DOHH2 (cell line): Measurements from ENCODE around the gene HSPA4.
"Not testable (repeated sequence)": the region's sequence is repeated elsewhere in the genome, so short reads cannot be mapped to it uniquely, and the experiment has no call there.

Experiments
- H3F3A ChIP-seq: fragments of 200-600 bp; sonication (generic), shearing (Covaris generic); 2 replicates; pipeline ENCODE4 v1.6.0; 2016; ENCODE audit warnings: antibody characterized with exemption, mild to moderate bottlenecking; ENCODE audit not compliant: control insufficient read depth, insufficient read depth
- H3K27ac ChIP-seq: fragments of 200-600 bp; sonication (generic); 2 replicates; pipeline ENCODE4 v1.5.1; 2014; ENCODE audit warnings: low read depth, mild to moderate bottlenecking, low read length, moderate library complexity
- H3K27me3 ChIP-seq: fragments of 200-600 bp; sonication (generic); 2 replicates; pipeline ENCODE4 v1.6.1; 2014; ENCODE audit warnings: mild to moderate bottlenecking, low read length, mixed read lengths; ENCODE audit not compliant: control insufficient read depth
- H3K36me3 ChIP-seq: fragments of 200-600 bp; sonication (generic); 2 replicates; pipeline ENCODE4 v1.6.1; 2014; ENCODE audit warnings: mild to moderate bottlenecking, low read length, moderate library complexity, mixed read lengths; ENCODE audit not compliant: control insufficient read depth
- H3K4me1 ChIP-seq: fragments of 200-600 bp; sonication (generic); 2 replicates; pipeline ENCODE4 v1.6.1; 2014; ENCODE audit warnings: mild to moderate bottlenecking, low read length, mixed read lengths; ENCODE audit not compliant: control insufficient read depth
- H3K4me2 ChIP-seq: fragments of 200-600 bp; sonication (generic); 2 replicates; pipeline ENCODE4 v1.6.0; 2014; ENCODE audit warnings: mild to moderate bottlenecking, low read length, moderate library complexity
- H3K4me3 ChIP-seq: fragments of 200-600 bp; sonication (generic); 2 replicates; pipeline ENCODE4 v1.5.1; 2014; ENCODE audit warnings: mild to moderate bottlenecking, low read length, mixed read lengths
- H3K79me2 ChIP-seq: fragments of 200-600 bp; sonication (generic); 2 replicates; pipeline ENCODE4 v1.6.1; 2014; ENCODE audit warnings: mild to moderate bottlenecking, low read length, mixed read lengths; ENCODE audit not compliant: control insufficient read depth
- H3K9me2 ChIP-seq: fragments of 200-600 bp; sonication (generic); replicated peaks from 2 replicates; pipeline ENCODE4 v1.6.1; 2014; ENCODE audit warnings: mild to moderate bottlenecking, low read length, mixed read lengths; ENCODE audit not compliant: control insufficient read depth
- H3K9me3 ChIP-seq: fragments of 200-600 bp; sonication (generic); 2 replicates; pipeline ENCODE4 v1.6.1; 2014; ENCODE audit warnings: antibody characterized with exemption, low read length, mixed read lengths; ENCODE audit not compliant: control insufficient read depth, insufficient read depth
- H4K20me1 ChIP-seq: fragments of 200-600 bp; sonication (generic); 2 replicates; pipeline ENCODE4 v1.6.0; 2014; ENCODE audit warnings: low read depth, mild to moderate bottlenecking, antibody characterized with exemption, low read length, moderate library complexity; ENCODE audit not compliant: control insufficient read depth, insufficient read depth
- EZH2phosphoT487 ChIP-seq: fragments of 200-600 bp; sonication (generic); IDR thresholded peaks from 2 replicates; pipeline ENCODE4 v1.6.1; 2017; ENCODE audit warnings: borderline replicate concordance, mild to moderate bottlenecking, antibody characterized with exemption, low read length, moderate library complexity, mixed read lengths
- TF ChIP-seq, protein P1 (sequence below): fragments of 200-600 bp; sonication (generic); IDR thresholded peaks from one replicate; pipeline ENCODE4 v1.5.1; 2014; ENCODE audit warnings: antibody characterized with exemption, mild to moderate bottlenecking, low read depth, low read length; ENCODE audit not compliant: poor library complexity, severe bottlenecking

Gene HSPA4

DNA sequence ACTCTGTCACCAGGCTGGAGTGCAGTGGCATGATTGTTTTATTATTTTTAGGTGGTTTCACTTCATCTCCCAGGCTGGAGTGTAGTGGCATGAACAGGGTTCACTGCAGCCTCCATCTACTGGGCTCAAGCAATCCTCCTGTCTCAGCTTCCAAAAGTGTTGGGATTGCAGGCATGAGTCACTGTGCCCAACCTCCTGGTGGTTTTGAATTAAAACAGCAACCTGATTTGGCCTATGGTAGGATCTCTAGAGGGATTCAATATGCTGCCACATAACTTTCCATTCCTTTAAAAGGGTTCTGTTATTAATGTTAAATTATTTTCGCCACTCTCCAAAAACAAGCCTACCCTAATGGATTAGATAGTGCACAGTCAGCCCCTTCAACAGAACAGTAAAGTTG is 9.9 kb upstream of the HSPA4 start:
- H3K9me3 ChIP-seq: no peaks in the 10 kb centered on the region
- H3K27ac ChIP-seq: no peak overlapping the region
- H3K79me2 ChIP-seq: no peaks in the 10 kb centered on the region
- no peaks in the 10 kb centered on the region for H4K20me1 ChIP-seq
- H3K4me2 ChIP-seq: peak overlapping the region; percentile 5; the same call in 1 of the 2 replicates
- H3K36me3 ChIP-seq: no peaks in the 10 kb centered on the region
- H3K27me3 ChIP-seq: no peaks in the 10 kb centered on the region
- no peak overlapping the region for H3K4me3 ChIP-seq
- peaks cover 11% of the 10 kb centered on the region; the same call in 1 of the 2 replicates for H3F3A ChIP-seq
- peaks cover 58% of the 10 kb centered on the region for H3K4me1 ChIP-seq
- no peak for TF ChIP-seq EZH2phosphoT487
- TF ChIP-seq, protein P1, sequence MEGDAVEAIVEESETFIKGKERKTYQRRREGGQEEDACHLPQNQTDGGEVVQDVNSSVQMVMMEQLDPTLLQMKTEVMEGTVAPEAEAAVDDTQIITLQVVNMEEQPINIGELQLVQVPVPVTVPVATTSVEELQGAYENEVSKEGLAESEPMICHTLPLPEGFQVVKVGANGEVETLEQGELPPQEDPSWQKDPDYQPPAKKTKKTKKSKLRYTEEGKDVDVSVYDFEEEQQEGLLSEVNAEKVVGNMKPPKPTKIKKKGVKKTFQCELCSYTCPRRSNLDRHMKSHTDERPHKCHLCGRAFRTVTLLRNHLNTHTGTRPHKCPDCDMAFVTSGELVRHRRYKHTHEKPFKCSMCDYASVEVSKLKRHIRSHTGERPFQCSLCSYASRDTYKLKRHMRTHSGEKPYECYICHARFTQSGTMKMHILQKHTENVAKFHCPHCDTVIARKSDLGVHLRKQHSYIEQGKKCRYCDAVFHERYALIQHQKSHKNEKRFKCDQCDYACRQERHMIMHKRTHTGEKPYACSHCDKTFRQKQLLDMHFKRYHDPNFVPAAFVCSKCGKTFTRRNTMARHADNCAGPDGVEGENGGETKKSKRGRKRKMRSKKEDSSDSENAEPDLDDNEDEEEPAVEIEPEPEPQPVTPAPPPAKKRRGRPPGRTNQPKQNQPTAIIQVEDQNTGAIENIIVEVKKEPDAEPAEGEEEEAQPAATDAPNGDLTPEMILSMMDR: no peak
- no peaks in the 10 kb centered on the region for H3K9me2 ChIP-seq

DNA sequence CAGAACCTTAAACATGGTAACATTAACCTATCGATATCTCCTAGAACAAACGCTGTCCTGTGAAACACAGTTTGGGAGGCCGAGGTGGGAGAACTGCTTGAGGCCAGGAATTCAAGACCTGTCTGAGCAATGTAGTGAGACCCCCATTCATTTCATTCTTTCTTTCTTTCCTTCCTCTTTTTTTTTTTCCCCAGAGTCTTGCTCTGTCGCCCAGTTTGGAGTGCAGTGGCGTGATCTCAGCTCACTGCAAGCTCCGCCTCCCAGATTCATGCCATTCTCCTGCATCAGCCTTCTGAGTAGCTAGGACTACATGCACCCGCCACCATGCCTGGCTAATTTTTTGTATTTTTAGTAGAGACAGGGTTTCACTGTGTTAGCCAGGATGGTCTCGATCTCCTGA is 5.3 kb upstream of the HSPA4 start:
- H3F3A ChIP-seq: peaks cover 27% of the 10 kb centered on the region
- not testable (repeated sequence) for H3K27me3 ChIP-seq, H3K36me3 ChIP-seq, H4K20me1 ChIP-seq, H3K9me2 ChIP-seq, H3K9me3 ChIP-seq
- H3K4me3 ChIP-seq: peak overlapping the region; percentile 45
- peaks cover 87% of the 10 kb centered on the region for H3K4me1 ChIP-seq
- H3K4me2 ChIP-seq: peak overlapping the region; percentile 58
- peaks cover 18% of the 10 kb centered on the region for H3K79me2 ChIP-seq
- H3K27ac ChIP-seq: peak overlapping the region; percentile 97

DNA sequence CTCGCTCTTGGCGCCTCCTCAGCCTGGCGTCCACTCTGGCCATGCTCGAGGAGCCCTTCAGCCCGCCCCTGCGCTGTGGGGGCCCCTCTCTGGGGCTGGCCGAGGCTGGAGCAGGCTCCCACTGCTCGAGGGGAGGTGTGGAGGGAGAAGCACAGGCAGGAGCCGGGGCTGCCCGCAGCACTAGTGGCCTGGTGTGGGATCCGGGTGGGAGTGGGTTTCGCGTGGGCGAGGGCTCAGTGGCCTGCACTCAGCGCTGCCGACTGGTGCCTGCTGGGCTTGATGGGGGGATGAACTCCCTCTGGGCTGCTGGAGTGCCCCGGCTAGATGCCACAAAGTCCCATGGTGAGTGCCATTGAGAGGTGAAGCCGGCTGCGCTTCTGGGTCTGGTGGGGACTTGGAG is 4.4 kb upstream of the HSPA4 start:
- H3K27ac ChIP-seq: peak overlapping the region; percentile 97
- peak overlapping the region; percentile 45 for H3K4me3 ChIP-seq
- TF ChIP-seq, protein P1: no peak
- TF ChIP-seq EZH2phosphoT487: no peak
- peaks cover 14% of the 10 kb centered on the region for H3K36me3 ChIP-seq
- peaks cover 24% of the 10 kb centered on the region for H3K79me2 ChIP-seq
- H3K27me3 ChIP-seq: no peaks in the 10 kb centered on the region
- H3K9me3 ChIP-seq: peaks cover 7% of the 10 kb centered on the region; the same call in 1 of the 2 replicates
- peak overlapping the region; percentile 58; the same call in 1 of the 2 replicates for H3K4me2 ChIP-seq
- no peaks in the 10 kb centered on the region for H4K20me1 ChIP-seq
- H3K9me2 ChIP-seq: no peaks in the 10 kb centered on the region
- H3K4me1 ChIP-seq: peaks cover 78% of the 10 kb centered on the region
- peaks cover 23% of the 10 kb centered on the region for H3F3A ChIP-seq

DNA sequence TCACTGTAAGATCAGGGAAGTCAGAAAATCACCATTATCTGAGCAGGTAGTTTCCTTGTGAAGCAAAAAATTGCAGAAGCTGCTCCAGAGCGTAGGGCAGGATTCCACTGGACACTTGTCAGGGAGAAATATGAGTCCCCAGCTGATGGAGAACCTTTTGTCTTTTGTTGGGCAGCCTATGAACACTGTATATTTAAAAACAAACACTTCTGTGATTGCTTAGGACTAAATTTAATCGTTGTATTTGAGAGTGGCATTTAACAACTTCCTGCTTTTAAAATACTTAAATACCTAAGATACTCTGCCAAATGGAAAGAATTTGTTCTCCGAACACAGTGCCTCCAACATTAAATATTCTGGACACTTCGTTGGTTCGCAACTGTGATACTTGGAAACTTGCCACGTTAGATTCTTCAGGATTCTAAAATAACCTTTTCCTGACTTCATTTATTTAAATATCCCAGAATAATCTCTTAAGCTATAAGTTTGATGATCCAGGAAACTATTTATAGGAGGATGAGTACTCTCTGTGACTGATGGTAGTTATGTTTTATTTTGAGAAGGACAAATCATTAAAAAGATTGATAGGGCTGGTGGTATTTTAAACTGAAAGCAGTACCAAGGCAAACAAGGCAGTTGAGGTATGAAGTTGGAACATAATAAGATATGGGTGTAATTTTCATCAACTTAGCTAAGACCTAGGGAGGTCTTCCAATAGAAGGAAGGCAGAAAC is 2.7 kb upstream of the HSPA4 start:
- Histone ChIP-seq H3K27ac (peak overlapping the region; percentile 97), H3K27me3 (no peaks in the 10 kb centered on the region), H3K9me3 (peaks cover 7% of the 10 kb centered on the region; the same call in 1 of the 2 replicates), H3F3A (peaks cover 23% of the 10 kb centered on the region), H4K20me1 (peaks cover 12% of the 10 kb centered on the region), H3K4me3 (peak overlapping the region; percentile 97), H3K4me1 (peaks cover 81% of the 10 kb centered on the region), H3K79me2 (peaks cover 42% of the 10 kb centered on the region), H3K36me3 (peaks cover 32% of the 10 kb centered on the region), H3K9me2 (no peaks in the 10 kb centered on the region), H3K4me2 (peak overlapping the region; percentile 96)
- TF ChIP-seq, protein P1: no peak
- no peak for TF ChIP-seq EZH2phosphoT487
